Ovary (tissue), 3 donors: Measurements from ENCODE around the gene DPH6.

Source experiments
- CTCF ChIP-seq, 3 donors: fragments of 450-650 bp in 2 of 3; fragments of 200-600 bp in 1 of 3; IDR thresholded peaks; one replicate each; pipeline versions ENCODE4 v1.5.1 to v1.8.0; 2016 to 2022; ENCODE audit warnings: antibody characterized with exemption in 3 of 3, mild to moderate bottlenecking in 1 of 3
- POLR2A ChIP-seq: fragments of 450-650 bp; IDR thresholded peaks from one replicate; pipeline ENCODE4 v1.6.1; 2017; ENCODE audit warnings: antibody characterized with exemption, mild to moderate bottlenecking, moderate library complexity
- donor health status: DM: no; HTN: no; CAD: no.

DNA sequence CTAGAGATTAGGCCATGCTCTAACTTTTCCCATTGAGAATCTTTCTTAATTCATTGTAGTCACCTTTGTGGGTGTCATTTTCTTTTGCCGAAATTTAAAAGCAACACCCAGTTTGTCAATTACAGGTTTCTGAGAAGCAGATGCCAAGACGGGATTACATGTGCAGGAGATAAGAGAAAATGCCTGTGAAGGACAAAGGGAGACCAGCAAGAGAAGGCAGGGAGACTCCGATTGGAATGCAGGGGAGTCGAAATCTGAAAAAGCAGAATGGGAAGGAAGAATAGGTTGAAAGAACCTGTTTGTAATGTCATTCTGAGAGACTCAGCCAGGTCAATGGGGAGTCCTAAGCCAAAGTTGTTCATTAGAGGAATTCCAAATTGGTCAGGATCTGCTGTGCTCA, 3.6 kb upstream of the DPH6 start:
- no peak for TF ChIP-seq CTCF (IDR thresholded peaks at IDR 0.05)
- no peak for TF ChIP-seq POLR2A
